Breast epithelium (tissue), 3 donors: ENCODE data around the gene SEC14L1.

Experiments used
- CTCF ChIP-seq, 3 donors: fragments of 450-650 bp; IDR thresholded peaks; one replicate each; pipeline ENCODE4 v1.5.1; 2016 to 2017; ENCODE audit warnings: antibody characterized with exemption in 3 of 3, mild to moderate bottlenecking in 3 of 3, moderate library complexity in 3 of 3
- POLR2A ChIP-seq: fragments of 450-650 bp; IDR thresholded peaks from one replicate; pipeline ENCODE4 v1.6.1; 2016; ENCODE audit warnings: antibody characterized with exemption, mild to moderate bottlenecking, moderate library complexity
- POLR2AphosphoS5 ChIP-seq, 3 donors: sonication (generic); formaldehyde crosslinking; IDR thresholded peaks; one replicate each; pipeline ENCODE4 v1.6.1; 2017; ENCODE audit warnings: antibody characterized with exemption in 3 of 3

GRCh38 chr17:77147357-77147801, 6.6 kb downstream of the SEC14L1 start:
- TF ChIP-seq POLR2A (no peak), CTCF (IDR thresholded peaks at IDR 0.05) (no peak), POLR2AphosphoS5 (IDR thresholded peaks at IDR 0.05) (no peak)
